Stimulated activated CD4-positive, alpha-beta T cell treated with anti-CD3 and anti-CD28 coated beads, Interleukin-1b, Interleukin-23, amount 100 ng/mL, for 4 hours (primary cell): Measurements from ENCODE around the gene LHFPL2.
A peak's percentile ranks its signal among the peaks of the same experiment; 100 is the strongest.
"Not testable (repeated sequence)": the region's sequence is repeated elsewhere in the genome, so short reads cannot be mapped to it uniquely, and the experiment has no call there.

Source experiments
- DNase-seq, 2 donors: peaks; one replicate each; pipeline ENCODE4 v3.0.0-alpha.2; 2020; ENCODE audit warnings: low read depth in 2 of 2

LHFPL2 gene

GRCh38 chr5:78648359-78649210, at the start of gene LHFPL2:
LHFPL2 (minus strand) TSS chr5:78648772; CDS start chr5:78510213, 138,559 bp downstream.
- peak in 1 of 2 donors; percentile 21 for DNase-seq

GRCh38 chr5:78696637-78697036, 48.1 kb upstream of the LHFPL2 start:
- DNase-seq, result no peak

GRCh38 chr5:78696052-78696451, 47.5 kb upstream of the LHFPL2 start:
- not testable (repeated sequence) for DNase-seq

GRCh38 chr5:78693339-78693738, 44.8 kb upstream of the LHFPL2 start:
- DNase-seq, result no peak

- no peak for DNase-seq
Observed at GRCh38 chr5:78691084-78691960, 42.8 kb upstream of the LHFPL2 start.

- no peak for DNase-seq
Observed at GRCh38 chr5:78690253-78690972, 41.8 kb upstream of the LHFPL2 start.

GRCh38 chr5:78689540-78690252, 41.1 kb upstream of the LHFPL2 start:
- no peak for DNase-seq

GRCh38 chr5:78687514-78687913, 38.9 kb upstream of the LHFPL2 start:
- DNase-seq, result not testable (repeated sequence)

- not testable (repeated sequence) for DNase-seq
Observed at GRCh38 chr5:78683905-78684304, 35.3 kb upstream of the LHFPL2 start.

- DNase-seq, result no peak
Observed at GRCh38 chr5:78679905-78680304, 31.3 kb upstream of the LHFPL2 start.

- DNase-seq, result no peak
Observed at GRCh38 chr5:78677777-78678668, 29.5 kb upstream of the LHFPL2 start.

GRCh38 chr5:78675956-78676730, 27.6 kb upstream of the LHFPL2 start:
- no peak for DNase-seq

- DNase-seq, result not testable (repeated sequence)
Observed at GRCh38 chr5:78673827-78674226, 25.3 kb upstream of the LHFPL2 start.

GRCh38 chr5:78672154-78672553, 23.6 kb upstream of the LHFPL2 start:
- DNase-seq, result no peak

- no peak for DNase-seq
Observed at GRCh38 chr5:78671609-78672008, 23.0 kb upstream of the LHFPL2 start.

GRCh38 chr5:78670701-78671269, 22.2 kb upstream of the LHFPL2 start:
- DNase-seq, result no peak

GRCh38 chr5:78669331-78669730, 20.8 kb upstream of the LHFPL2 start:
- DNase-seq, result no peak

- DNase-seq, result no peak
Observed at GRCh38 chr5:78667461-78668103, 19.0 kb upstream of the LHFPL2 start.

- not testable (repeated sequence) for DNase-seq
Observed at GRCh38 chr5:78666975-78667374, 18.4 kb upstream of the LHFPL2 start.
